Ureter (tissue), 1 donor: ENCODE measurements around the gene CCM2. TPM values are rescaled to one million over a fixed set of nuclear protein-coding genes. Genes with fewer than 3 reads are reported as not detected.
"Not testable (repeated sequence)": the region's sequence is repeated elsewhere in the genome, so short reads cannot be mapped to it uniquely, and the experiment has no call there.

ENCODE experiments used
- DNase-seq: peaks from one replicate; pipeline ENCODE4 v3.0.0-alpha.2; 2020; ENCODE audit warnings: low spot score
- total RNA-seq: library from RNA; stranded (reverse); gene quantifications from one replicate; pipeline ENCODE4 v1.2.4, GENCODE V29; 2023
- donor health status: DM: yes; HTN: yes; CAD: no.

CCM2 gene
- total RNA-seq, 1 donor from 2014 or later = 31.1 TPM

DNA sequence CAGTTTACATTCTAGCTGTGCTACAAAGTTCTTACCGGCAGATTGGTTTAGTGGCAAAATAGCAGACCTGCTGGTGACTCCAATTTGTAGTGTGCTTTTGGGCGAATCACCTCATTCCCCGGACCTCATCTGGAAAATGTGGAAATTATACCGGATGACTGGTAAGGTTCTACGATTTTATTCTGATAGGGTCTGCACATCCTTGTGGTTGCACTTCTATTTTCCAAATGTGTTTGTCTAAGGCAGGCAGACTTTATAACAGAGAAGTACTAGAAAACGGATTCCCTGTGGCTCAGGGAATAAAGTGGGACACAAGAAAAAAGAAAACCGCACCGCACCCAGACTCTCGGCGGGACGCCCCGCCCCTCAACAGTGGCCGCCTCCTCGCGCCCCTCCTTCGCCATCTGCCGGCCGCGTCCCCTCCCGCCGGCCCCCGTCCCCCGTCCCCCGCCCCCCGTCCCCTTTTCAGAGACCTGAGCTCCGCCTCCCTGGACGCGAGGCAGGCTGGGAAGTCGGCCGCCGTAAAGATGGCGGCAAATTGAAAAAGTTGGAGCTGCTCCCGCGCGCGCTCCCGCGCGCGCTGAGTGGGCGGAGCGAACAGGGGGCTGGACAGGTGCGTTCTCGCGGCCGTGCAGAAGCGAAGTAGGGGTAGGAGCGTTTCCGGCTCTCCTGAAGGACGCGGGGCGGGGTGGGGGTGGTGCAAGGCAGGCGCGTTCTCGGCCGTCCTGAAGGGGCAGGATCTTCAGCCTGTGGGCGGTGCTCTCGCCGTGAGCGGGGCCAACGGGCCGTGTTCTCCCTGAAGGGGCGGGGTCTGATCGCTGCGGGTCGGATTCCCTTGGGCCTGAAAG lies 532 bp upstream of the CCM2 start:
- peak; percentile 100 for DNase-seq

GRCh38 chr7:45001138-45001694 lies 1.2 kb downstream of the CCM2 start:
- no peak for DNase-seq

DNA sequence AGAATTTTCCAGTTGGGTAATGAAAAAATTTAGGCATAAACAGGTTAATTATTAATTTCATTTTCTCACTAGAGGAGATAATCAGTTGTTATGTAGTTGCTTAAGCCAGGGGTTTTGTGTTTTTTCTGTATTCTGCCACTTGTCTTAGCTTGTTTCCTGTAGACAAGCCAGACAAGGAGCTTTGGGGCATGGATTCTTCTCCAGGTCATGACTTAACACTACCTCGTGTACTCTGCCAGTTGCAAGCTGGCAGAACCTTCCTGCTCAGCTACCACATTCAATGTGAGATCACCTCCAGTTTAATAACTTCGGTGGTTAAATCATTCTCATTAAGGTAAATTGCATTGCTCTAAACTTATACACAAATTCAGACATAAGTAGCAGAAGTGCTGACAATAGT lies 1.8 kb downstream of the CCM2 start:
- DNase-seq = no peak

DNA sequence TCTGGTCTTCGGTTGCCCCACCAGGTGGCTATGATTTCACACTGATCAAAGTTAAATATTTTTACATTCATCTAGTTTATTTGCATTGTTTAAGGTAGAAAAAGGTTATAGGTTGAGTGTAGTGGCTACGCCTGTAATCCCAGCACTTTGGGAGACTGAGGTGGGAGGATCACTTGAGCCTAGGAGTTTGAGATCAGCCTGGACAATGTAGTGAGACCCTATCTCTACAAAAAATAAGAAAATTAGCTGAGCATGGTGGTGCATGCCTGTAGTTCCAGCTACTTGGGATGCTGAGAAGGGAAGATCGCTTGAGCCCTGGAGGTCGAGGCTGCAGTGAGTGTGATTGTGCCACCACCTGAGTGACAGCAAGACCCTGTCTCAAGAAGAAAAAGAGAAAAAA lies 3.8 kb downstream of the CCM2 start:
- DNase-seq = no peak

- no peak for DNase-seq
These were observed 7.1 kb downstream of the CCM2 start for GRCh38 chr7:45007106-45007505.

GRCh38 chr7:45007571-45008328 lies 7.7 kb downstream of the CCM2 start:
- no peak for DNase-seq

DNA sequence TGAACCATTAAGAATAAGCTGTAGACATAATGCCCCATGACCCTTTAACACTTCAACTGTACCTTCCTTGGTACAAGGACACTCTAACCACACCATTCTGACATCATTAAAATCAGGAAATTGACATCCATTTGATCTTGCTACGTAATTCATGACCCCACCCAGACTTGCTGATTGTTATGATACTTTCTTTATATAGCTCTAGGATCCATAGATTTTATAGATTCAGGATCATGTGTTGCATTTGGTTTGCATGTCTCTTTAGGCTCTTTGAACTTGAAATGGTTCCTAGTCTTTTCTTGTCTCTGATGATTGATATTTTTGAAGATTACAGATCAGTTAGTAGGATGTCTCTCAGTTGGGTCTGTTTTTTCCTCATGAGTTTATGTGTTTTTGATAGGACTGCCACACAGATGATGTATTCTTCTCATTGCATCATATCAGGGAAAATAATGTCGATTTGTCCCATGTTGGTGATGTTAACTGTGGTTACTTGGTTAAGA lies 13.5 kb downstream of the CCM2 start:
- no peak for DNase-seq

GRCh38 chr7:45015313-45015712 lies 15.3 kb downstream of the CCM2 start:
- DNase-seq = no peak

GRCh38 chr7:45017253-45017652 lies 17.3 kb downstream of the CCM2 start:
- no peak for DNase-seq

GRCh38 chr7:45020915-45021314 lies 20.9 kb downstream of the CCM2 start:
- DNase-seq = no peak

DNA sequence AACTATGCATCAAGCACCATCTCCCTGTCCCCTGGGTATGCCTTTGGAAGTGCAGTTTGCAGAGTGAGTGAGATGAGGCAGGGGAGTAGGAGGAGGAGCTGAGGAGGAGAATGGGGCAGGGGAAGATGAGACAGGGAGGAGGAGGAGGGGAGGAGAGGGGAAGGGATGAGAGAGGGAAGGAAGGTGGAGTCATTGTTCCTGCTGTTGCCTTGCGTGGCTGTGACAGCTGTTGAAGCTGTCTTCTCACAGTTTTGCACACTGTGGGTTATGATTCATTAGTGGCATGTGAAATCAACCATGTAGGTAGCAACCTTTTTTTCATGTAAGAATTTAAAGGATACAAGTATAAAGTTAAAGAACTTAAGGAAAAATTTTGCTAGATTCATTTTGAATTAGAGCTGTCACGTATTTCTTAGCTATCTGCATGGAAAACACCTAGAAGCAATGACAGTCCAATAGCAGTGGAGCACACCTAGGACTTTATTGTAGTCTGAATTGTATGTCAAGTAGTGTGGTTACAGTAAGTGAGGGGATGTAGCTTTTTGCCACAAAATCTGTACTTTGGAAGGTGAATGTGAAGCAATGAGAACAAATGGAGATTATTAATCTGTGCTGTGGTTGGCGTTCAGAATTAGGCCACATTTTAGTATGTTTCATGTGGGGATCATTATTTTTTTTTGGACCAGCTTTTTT lies 21.7 kb downstream of the CCM2 start:
- no peak for DNase-seq

GRCh38 chr7:45024126-45024744 lies 24.2 kb downstream of the CCM2 start:
- no peak for DNase-seq

DNA sequence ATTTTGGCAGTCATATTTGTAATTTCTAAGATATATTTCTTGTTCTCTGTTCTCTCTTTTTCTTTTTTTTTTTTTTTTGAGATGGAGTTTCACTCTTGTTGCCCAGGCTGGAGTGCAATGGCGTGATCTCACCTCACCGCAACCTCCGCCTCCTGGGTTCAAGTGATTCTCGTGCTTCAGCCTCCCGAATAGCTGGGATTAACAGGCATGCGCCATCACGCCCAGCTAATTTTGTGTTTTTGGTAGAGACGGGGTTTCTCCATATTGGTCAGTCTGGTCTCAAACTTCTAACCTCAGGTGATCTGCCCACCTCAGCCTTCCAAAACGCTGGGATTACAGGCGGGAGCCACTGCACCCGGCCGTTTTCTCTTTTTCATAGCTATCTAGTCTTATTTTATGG lies 25.5 kb downstream of the CCM2 start:
- not testable (repeated sequence) for DNase-seq

- no peak for DNase-seq
These were observed 26.0 kb downstream of the CCM2 start for GRCh38 chr7:45026013-45026412.

- DNase-seq = no peak
These were observed 27.2 kb downstream of the CCM2 start for GRCh38 chr7:45026984-45027773.

DNA sequence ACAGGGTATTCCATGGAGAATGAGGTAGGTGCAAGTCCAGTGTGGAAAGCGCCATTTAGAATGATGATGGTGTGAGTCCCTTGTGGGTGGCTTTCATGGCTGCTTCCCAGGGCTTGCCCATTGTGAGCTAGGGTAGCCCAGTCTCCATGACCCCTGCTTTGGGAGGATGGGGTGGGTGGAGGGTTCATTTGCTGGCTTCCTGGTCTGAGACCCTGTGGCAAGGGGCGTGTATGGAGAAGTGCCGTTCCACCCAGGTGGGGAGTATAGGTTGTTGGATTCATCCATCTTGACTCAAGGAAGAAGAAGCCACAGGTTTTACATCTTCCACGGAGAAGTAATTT lies 27.7 kb downstream of the CCM2 start:
- DNase-seq = no peak

DNA sequence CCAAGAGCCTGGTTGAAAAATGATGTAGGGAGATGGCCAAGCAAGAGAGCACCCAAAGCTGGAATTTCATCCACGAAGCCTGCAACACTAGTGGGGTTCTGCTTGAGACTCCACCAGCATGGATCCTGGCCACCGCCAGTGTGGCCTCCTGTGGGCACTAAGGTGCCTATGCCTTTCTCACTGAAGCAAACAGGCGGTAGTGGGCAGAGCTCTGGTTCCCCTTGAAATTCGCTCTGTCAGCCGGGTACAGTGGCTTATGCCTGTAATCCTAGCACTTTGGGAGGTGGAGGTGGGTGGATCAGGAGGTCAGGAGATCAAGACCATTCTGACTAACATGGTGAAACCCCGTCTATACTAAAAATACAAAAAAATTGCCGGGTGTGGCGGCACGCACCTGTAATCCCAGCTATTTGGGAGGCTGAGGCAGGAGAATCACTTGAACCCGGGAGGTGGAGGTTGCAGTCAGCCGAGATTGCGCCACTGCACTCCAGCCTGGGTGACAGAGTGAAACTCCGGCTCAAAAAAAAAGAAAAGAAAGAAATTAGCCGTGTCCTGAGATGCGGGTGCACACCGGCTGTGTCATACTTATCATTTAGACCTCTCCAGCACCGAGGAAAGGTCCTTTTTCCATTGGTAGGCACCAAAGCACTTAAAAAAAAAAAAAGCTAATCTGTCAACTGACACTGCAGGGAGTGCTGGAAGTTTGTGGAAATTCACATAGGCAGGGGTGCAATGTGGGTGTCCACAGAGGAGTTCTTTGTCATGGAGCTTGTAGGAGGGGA lies 28.3 kb downstream of the CCM2 start:
- DNase-seq = no peak

- DNase-seq = no peak
These were observed 28.9 kb downstream of the CCM2 start for GRCh38 chr7:45028920-45029344.

DNA sequence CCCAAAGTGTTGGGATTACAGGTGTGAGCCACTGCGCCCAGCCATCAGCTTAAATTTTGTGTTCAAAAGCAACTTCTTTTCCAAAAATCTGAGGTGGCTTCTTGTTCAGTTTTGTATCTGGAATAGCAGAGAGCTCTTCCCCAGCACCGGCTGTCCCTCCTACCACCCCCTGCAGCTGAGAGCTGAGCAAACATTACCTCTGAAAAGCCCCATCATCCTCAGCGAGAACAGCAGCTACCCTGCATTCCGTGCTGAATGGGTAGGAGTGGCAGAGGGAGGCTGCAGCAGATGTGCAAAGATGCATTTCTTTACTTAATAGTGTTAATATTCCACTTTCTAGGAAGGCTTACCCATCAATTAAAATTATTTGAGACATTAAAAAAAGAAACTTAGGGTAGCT lies 31.8 kb downstream of the CCM2 start:
- no peak for DNase-seq

GRCh38 chr7:45032421-45032820 lies 32.4 kb downstream of the CCM2 start:
- DNase-seq = no peak
